ENCODE data around the gene BPIFB6.

GRCh38 chr20:33021879-33022278, 9.6 kb upstream of the BPIFB6 start:
- no peak for TF ChIP-seq POLR2A (IDR thresholded peaks at IDR 0.05)
- no peak for TF ChIP-seq CTCF (IDR thresholded peaks at IDR 0.05)
